Heart left ventricle (tissue), 16 donors: ENCODE measurements around the gene CIC. TPM values are rescaled to one million over a fixed set of nuclear protein-coding genes. Genes with fewer than 3 reads are reported as not detected.

ENCODE experiments used
- ATAC-seq, 4 donors: fragments of 200-7000 bp; cut with Tn5 transposase; one replicate each; pipeline ENCODE4 v1.9.1; 2020 to 2022; ENCODE audit warnings: moderate library complexity in 4 of 4, mild to moderate bottlenecking in 3 of 4, moderate number of reproducible peaks in 1 of 4
- DNase-seq, 5 donors: peaks; one replicate each; pipeline ENCODE4 v3.0.0-alpha.2; 2020
- H3K27ac ChIP-seq, 12 donors: fragments of 200-600 bp; sonication (generic) in 4 of 12; one replicate each; pipeline versions ENCODE4 v1.5.0 to v1.8.0; 2016 to 2022; ENCODE audit warnings: mild to moderate bottlenecking in 2 of 12
- H3K27me3 ChIP-seq, 9 donors: fragments of 200-600 bp; sonication (generic) in 2 of 9; one replicate each; pipeline versions ENCODE4 v1.5.1 to v1.8.0; 2016 to 2022; ENCODE audit warnings: mild to moderate bottlenecking in 3 of 9
- H3K36me3 ChIP-seq, 9 donors: fragments of 200-600 bp; sonication (generic) in 2 of 9; one replicate each; pipeline versions ENCODE4 v1.5.0 to v1.8.0; 2018 to 2022; ENCODE audit warnings: mild to moderate bottlenecking in 2 of 9
- H3K4me1 ChIP-seq, 12 donors: fragments of 200-600 bp; sonication (generic) in 4 of 12; one replicate each; pipeline versions ENCODE4 v1.5.0 to v1.8.0; 2016 to 2022; ENCODE audit warnings: mild to moderate bottlenecking in 3 of 12
- H3K4me3 ChIP-seq, 12 donors: fragments of 200-600 bp; sonication (generic) in 4 of 12; one replicate each; pipeline versions ENCODE4 v1.5.0 to v1.8.0; 2017 to 2022; ENCODE audit warnings: mild to moderate bottlenecking in 9 of 12, moderate library complexity in 4 of 12
- H3K9me3 ChIP-seq, 12 donors: fragments of 200-600 bp; sonication (generic) in 4 of 12; one replicate each; pipeline versions ENCODE4 v1.5.0 to v1.8.0; 2016 to 2022; ENCODE audit warnings: mild to moderate bottlenecking in 1 of 12
- POLR2A ChIP-seq, 2 donors: fragments of 450-650 bp; IDR thresholded peaks; one replicate each; pipeline ENCODE4 v1.6.1; 2017; ENCODE audit warnings: antibody characterized with exemption in 2 of 2, mild to moderate bottlenecking in 2 of 2, moderate library complexity in 2 of 2
- WGBS, 4 donors: extraction: QIAGEN DNeasy Blood & Tissue Kit in 2 of 4; methylation state at CpG; one replicate each; pipeline versions ENCODE4 v1.1.5 to v1.1.7; 2013 to 2018; 5-methylcytosine and 5-hydroxymethylcytosine counted together
- intact Hi-C, 10 donors: fragments of 100-400 bp; cut with DNase I; formaldehyde crosslinking; loops; one replicate each; pipeline versions ENCODE4 v1.11.1 to v1.14.2; 2022
- polyA plus RNA-seq, 2 donors: library from polyadenylated mRNA; stranded (reverse); fragments of 200-250 nt; gene quantifications; one replicate each; pipeline ENCODE4 v1.2.3, GENCODE V29; 2013
- total RNA-seq, 9 donors: library from RNA; depleted of rRNA in 2 of 9; stranded (reverse); fragments of >200 nt in 2 of 9; fragmentation: NEBNext Ultra II Directional in 3 of 9; extraction: Animal tissue kit (Norgen Biotek cat#: 25700) in 3 of 9; gene quantifications; one replicate each; pipeline versions ENCODE4 v1.1.0 to v1.2.4, GENCODE V29; 2016 to 2023
- TF ChIP-seq, protein P1 (sequence below), 12 donors: fragments of 200-600 bp; sonication (generic) in 4 of 12; IDR thresholded peaks; one replicate each; pipeline versions ENCODE4 v1.5.0 to v1.8.0; 2018 to 2022; ENCODE audit warnings: antibody characterized with exemption in 12 of 12, mild to moderate bottlenecking in 5 of 12
- donor health status: ischemic (EF 13 %, LVEDD 7.1; RV severe dilation, severe dysfunction).
- donor health status: healthy with polysubstance abuse.
- donor health status: DM: no; HTN: yes; CAD: no.
- donor health status: DM: no; HTN: no; CAD: no.
- donor health status: ischemic (EF 25% LVEDD 6.9; RV normal size, moderate dysfunction).
- donor health status: ischemic (EF 25% LVEDD 5.7; RV mildly dilated, moderate dysfunction).
- donor health status: healthy.
- donor health status: DM: yes; HTN: yes; CAD: no.
- donor health status: ischemic (EF 35%, LVEDD 5.7; RV mildly dilated, moderate dysfunction).
- donor health status: nonischemic (EF 11% LVEDD 7.7; RV severe dilation, severe dysfunction).
- donor health status: DM: yes; HTN: yes; CAD: no.
- donor health status: PGD.
- donor health status: ischemic (EF 29% LVEDD 5.4; RV normal size, mild dysfunction).
- donor health status: nonischemic (EF 23%, LVEDD 6.1; RV moderate dilation, normal function).

The CIC gene
- total and polyA plus RNA-seq, 11 donors, result 25.5 to 54.8 (median 31.0) TPM

DNA sequence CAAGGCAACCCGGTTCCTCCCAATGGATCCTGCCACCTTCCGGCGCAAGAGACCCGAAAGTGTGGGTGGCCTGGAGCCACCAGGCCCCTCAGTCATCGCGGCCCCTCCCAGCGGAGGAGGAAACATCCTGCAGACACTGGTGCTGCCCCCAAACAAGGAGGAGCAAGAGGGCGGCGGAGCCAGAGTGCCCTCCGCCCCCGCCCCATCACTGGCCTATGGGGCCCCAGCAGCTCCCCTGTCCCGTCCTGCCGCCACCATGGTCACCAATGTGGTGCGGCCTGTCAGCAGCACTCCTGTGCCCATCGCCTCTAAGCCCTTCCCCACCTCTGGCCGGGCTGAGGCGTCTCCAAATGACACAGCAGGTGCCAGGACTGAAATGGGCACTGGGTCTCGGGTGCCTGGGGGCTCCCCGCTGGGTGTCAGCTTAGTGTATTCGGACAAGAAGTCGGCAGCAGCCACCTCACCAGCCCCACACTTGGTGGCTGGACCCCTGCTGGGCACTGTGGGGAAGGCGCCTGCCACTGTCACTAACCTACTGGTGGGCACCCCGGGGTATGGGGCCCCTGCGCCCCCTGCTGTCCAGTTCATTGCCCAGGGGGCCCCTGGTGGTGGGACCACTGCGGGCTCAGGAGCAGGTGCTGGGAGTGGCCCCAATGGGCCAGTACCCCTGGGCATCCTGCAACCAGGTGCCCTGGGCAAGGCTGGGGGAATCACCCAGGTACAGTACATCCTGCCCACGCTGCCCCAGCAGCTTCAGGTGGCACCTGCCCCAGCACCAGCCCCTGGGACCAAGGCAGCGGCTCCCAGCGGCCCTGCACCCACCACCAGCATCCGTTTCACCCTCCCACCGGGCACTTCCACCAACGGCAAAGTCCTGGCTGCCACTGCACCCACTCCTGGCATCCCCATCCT is 21.7 kb downstream of the CIC start:
- H3K27ac ChIP-seq, result no peak overlapping the region
- H3K4me1 ChIP-seq, result peaks cover 4 to 14% (median 12%) of the 10 kb centered on the region in 12 donors
- no peaks in the 10 kb centered on the region for H3K9me3 ChIP-seq
- peak in 1 of 5 donors; percentile 44 for DNase-seq
- H3K36me3 ChIP-seq, result peaks cover 0 to 91% (median 83%) of the 10 kb centered on the region in 9 donors
- H3K27me3 ChIP-seq, result no peaks in the 10 kb centered on the region
- 85 to 88% (median 86%) methylated on average over 25 to 31 of the region's 31 CpGs for WGBS, 4 donors
- TF ChIP-seq POLR2A (IDR thresholded peaks at IDR 0.05), result no peak
- TF ChIP-seq, protein P1, sequence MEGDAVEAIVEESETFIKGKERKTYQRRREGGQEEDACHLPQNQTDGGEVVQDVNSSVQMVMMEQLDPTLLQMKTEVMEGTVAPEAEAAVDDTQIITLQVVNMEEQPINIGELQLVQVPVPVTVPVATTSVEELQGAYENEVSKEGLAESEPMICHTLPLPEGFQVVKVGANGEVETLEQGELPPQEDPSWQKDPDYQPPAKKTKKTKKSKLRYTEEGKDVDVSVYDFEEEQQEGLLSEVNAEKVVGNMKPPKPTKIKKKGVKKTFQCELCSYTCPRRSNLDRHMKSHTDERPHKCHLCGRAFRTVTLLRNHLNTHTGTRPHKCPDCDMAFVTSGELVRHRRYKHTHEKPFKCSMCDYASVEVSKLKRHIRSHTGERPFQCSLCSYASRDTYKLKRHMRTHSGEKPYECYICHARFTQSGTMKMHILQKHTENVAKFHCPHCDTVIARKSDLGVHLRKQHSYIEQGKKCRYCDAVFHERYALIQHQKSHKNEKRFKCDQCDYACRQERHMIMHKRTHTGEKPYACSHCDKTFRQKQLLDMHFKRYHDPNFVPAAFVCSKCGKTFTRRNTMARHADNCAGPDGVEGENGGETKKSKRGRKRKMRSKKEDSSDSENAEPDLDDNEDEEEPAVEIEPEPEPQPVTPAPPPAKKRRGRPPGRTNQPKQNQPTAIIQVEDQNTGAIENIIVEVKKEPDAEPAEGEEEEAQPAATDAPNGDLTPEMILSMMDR (IDR thresholded peaks at IDR 0.05), result peak in 11 of 12 donors; percentile 20 to 50 (median 35)
- intact Hi-C loops, result loop anchor here in 2 of 10 donors (5.0 to 10.0 kb wide), 2 partner anchors 43 to 156 kb away; partner anchors contain the start of gene POU2F2 (in 1 of the 2)
- H3K4me3 ChIP-seq, result no peak overlapping the region
- no peak for ATAC-seq

DNA sequence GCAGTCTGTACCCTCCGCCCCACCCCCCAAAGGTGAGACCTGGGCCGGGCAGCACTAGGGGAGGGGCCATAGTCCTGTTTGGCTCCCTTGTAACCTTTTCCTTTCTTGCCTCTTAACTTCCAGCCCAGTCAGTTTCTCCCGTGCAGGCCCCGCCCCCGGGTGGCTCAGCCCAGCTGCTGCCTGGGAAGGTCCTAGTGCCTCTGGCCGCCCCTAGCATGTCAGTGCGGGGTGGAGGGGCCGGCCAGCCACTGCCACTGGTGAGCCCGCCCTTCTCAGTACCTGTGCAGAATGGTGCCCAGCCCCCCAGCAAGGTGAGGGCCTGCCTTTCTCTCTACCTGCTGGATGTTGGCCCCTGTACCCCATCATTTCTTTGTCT is 22.4 kb downstream of the CIC start:
- ATAC-seq, result no peak
- Histone ChIP-seq H3K27me3 (no peaks in the 10 kb centered on the region), H3K4me1 (peaks cover 0 to 8% (median 6%) of the 10 kb centered on the region in 12 donors), H3K9me3 (no peaks in the 10 kb centered on the region), H3K4me3 (no peak overlapping the region), H3K27ac (no peak overlapping the region), H3K36me3 (peaks cover 0 to 93% (median 83%) of the 10 kb centered on the region in 9 donors)
- 66 to 70% (median 67%) methylated on average over 9 of the region's 9 CpGs for WGBS, 4 donors
- TF ChIP-seq POLR2A (IDR thresholded peaks at IDR 0.05), result no peak
- TF ChIP-seq, protein P1 (IDR thresholded peaks at IDR 0.05), result no peak
- no peak for DNase-seq
- intact Hi-C loops, result loop anchor here in 2 of 10 donors (5.0 to 10.0 kb wide), 2 partner anchors 44 to 157 kb away; partner anchors contain the start of gene POU2F2 (in 1 of the 2)

DNA sequence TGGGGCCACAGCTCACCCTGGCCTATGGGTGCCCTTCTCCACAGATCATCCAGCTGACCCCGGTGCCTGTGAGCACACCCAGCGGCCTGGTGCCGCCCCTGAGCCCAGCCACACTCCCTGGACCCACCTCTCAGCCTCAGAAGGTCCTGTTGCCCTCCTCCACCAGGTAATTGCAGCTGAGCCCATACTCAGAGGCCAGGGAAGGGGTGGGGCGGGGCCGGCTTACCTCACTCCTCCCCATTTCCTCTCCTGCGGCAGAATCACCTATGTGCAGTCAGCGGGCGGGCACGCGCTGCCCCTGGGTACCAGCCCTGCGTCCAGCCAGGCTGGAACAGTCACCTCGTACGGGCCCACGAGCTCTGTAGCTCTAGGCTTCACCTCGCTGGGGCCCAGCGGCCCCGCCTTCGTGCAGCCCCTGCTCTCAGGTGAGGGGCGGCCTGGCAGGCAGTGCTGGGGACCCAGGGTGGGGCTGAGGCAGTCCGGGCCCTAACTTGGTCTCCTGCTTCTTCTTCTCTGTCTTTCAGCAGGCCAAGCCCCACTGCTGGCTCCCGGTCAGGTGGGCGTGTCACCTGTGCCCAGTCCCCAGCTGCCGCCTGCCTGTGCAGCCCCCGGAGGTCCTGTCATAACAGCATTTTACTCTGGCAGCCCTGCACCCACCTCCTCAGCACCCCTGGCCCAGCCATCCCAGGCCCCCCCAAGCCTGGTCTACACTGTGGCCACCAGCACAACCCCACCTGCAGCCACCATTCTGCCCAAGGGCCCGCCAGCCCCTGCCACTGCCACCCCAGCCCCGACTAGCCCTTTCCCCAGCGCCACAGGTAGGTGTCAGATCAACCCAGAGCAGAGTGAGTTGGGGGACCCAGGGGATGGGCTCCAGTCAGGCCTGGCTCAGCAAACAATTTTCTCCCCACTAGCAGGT is 23.2 kb downstream of the CIC start:
- Histone ChIP-seq H3K4me1 (no peaks in the 10 kb centered on the region), H3K9me3 (no peaks in the 10 kb centered on the region), H3K4me3 (no peak overlapping the region), H3K27me3 (no peaks in the 10 kb centered on the region), H3K27ac (no peak overlapping the region), H3K36me3 (peaks cover 0 to 86% (median 77%) of the 10 kb centered on the region in 9 donors)
- 91 to 95% (median 93%) methylated on average over 19 to 27 of the region's 27 CpGs for WGBS, 4 donors
- ATAC-seq (no peak), DNase-seq (no peak)
- TF ChIP-seq POLR2A (IDR thresholded peaks at IDR 0.05), result no peak
- TF ChIP-seq, protein P1 (IDR thresholded peaks at IDR 0.05), result no peak
- intact Hi-C loops, result loop anchor here in 2 of 10 donors (5.0 to 10.0 kb wide), 2 partner anchors 45 to 158 kb away; partner anchors contain the start of gene POU2F2 (in 1 of the 2)
